Measurements from ENCODE around the gene LAMP1. TPM values are rescaled to one million over a fixed set of nuclear protein-coding genes. Genes with fewer than 3 reads are reported as not detected.
"Not testable (repeated sequence)": the region's sequence is repeated elsewhere in the genome, so short reads cannot be mapped to it uniquely, and the experiment has no call there.

LAMP1 gene
- total RNA-seq, 4 donors from 2014 or later: 97.9 to 151 (median 128) TPM

GRCh38 chr13:113342820-113343691 lies 46.0 kb downstream of the LAMP1 start:
- Histone ChIP-seq H3K4me3 (no peak overlapping the region), H3K27ac (no peak overlapping the region), H3K4me1 (no peaks in the 10 kb centered on the region), H3K9me3 (no peaks in the 10 kb centered on the region), H3K27me3 (no peaks in the 10 kb centered on the region), H3K36me3 (peaks cover 0 to 42% of the 10 kb centered on the region in 2 donors)
- no peak for TF ChIP-seq POLR2AphosphoS5 (IDR thresholded peaks at IDR 0.05)
- TF ChIP-seq CTCF (IDR thresholded peaks at IDR 0.05): no peak
- TF ChIP-seq EP300 (IDR thresholded peaks at IDR 0.05): no peak
- no peak for ATAC-seq
- WGBS, 2 donors (ENCODE audit: low coverage in 1 of 2): 82% methylated on average over 11 of the region's 34 CpGs

GRCh38 chr13:113343692-113343968 lies 46.6 kb downstream of the LAMP1 start:
- H3K4me1 ChIP-seq: no peaks in the 10 kb centered on the region
- no peak overlapping the region for H3K27ac ChIP-seq
- H3K9me3 ChIP-seq: no peaks in the 10 kb centered on the region
- H3K4me3 ChIP-seq: no peak overlapping the region
- WGBS, 2 donors (ENCODE audit: low coverage in 1 of 2): 100% methylated on average over 1 of the region's 7 CpGs; no CpG with 5 or more reads in 1 of the 2 donors
- H3K27me3 ChIP-seq: no peaks in the 10 kb centered on the region
- ATAC-seq: no peak
- TF ChIP-seq POLR2A (IDR thresholded peaks at IDR 0.05) (no peak), POLR2AphosphoS5 (IDR thresholded peaks at IDR 0.05) (no peak), CTCF (IDR thresholded peaks at IDR 0.05) (no peak), EP300 (IDR thresholded peaks at IDR 0.05) (no peak)
- H3K36me3 ChIP-seq: peaks cover 0 to 42% of the 10 kb centered on the region in 2 donors

- Histone ChIP-seq H3K27me3 (no peaks in the 10 kb centered on the region), H3K27ac (no peak overlapping the region), H3K36me3 (peaks cover 0 to 54% of the 10 kb centered on the region in 2 donors), H3K4me3 (no peak overlapping the region), H3K4me1 (no peaks in the 10 kb centered on the region), H3K9me3 (no peaks in the 10 kb centered on the region)
- ATAC-seq: no peak
- 93 to 96% methylated on average over 6 to 13 of the region's 17 CpGs for whole genome bisulfite sequencing, 2 donors (ENCODE audit: low coverage in 1 of 2)
- TF ChIP-seq EP300 (IDR thresholded peaks at IDR 0.05) (no peak), POLR2AphosphoS5 (IDR thresholded peaks at IDR 0.05) (no peak), POLR2A (IDR thresholded peaks at IDR 0.05) (no peak), CTCF (IDR thresholded peaks at IDR 0.05) (no peak)
These were observed 48.4 kb downstream of the LAMP1 start for GRCh38 chr13:113345486-113345885.

- not testable (repeated sequence) for H3K27ac ChIP-seq, H3K27me3 ChIP-seq, ATAC-seq, H3K9me3 ChIP-seq, H3K4me1 ChIP-seq, H3K4me3 ChIP-seq
- no CpG with 5 or more reads among the region's 19 CpGs for WGBS, 2 donors (ENCODE audit: low coverage in 1 of 2)
- H3K36me3 ChIP-seq: peaks cover 0 to 57% of the 10 kb centered on the region in 2 donors
These were observed 50.7 kb downstream of the LAMP1 start for GRCh38 chr13:113347736-113348225.

GRCh38 chr13:113348591-113348990 lies 51.6 kb downstream of the LAMP1 start:
- no peak for ATAC-seq
- Histone ChIP-seq H3K36me3 (peaks cover 0 to 54% of the 10 kb centered on the region in 2 donors), H3K4me3 (no peak overlapping the region), H3K27ac (no peak overlapping the region), H3K27me3 (no peaks in the 10 kb centered on the region), H3K4me1 (no peaks in the 10 kb centered on the region), H3K9me3 (no peaks in the 10 kb centered on the region)
- 95 to 100% methylated on average over 3 to 4 of the region's 17 CpGs for WGBS, 2 donors (ENCODE audit: low coverage in 1 of 2)
- no peak for TF ChIP-seq CTCF (IDR thresholded peaks at IDR 0.05)
- TF ChIP-seq EP300 (IDR thresholded peaks at IDR 0.05): no peak
- TF ChIP-seq POLR2AphosphoS5 (IDR thresholded peaks at IDR 0.05): no peak
- TF ChIP-seq POLR2A (IDR thresholded peaks at IDR 0.05): no peak
